MM.1S (cell line): ENCODE data around the gene GPR137B.

Experiments used
- CTCF ChIP-seq: fragments of 300-600 bp; sonication (generic); IDR thresholded peaks from 2 replicates; pipeline ENCODE4 v1.5.1; 2016; ENCODE audit warnings: antibody characterized with exemption, low read length, mixed read lengths
- EZH2phosphoT487 ChIP-seq: fragments of 300-600 bp; sonication (generic); IDR thresholded peaks from 2 replicates; pipeline ENCODE4 v1.6.1; 2018; ENCODE audit warnings: antibody characterized with exemption, low read length

- TF ChIP-seq CTCF (no peak), EZH2phosphoT487 (no peak)
Measured at GRCh38 chr1:236172041-236172579, 29.8 kb downstream of the GPR137B start.
